K562 (cell line): ENCODE results near the gene CFAP157. TPM values are rescaled to one million over a fixed set of nuclear protein-coding genes. Genes with fewer than 3 reads are reported as not detected.

Source experiments
- MEIS2 ChIP-seq: fragments of 450-650 bp; IDR thresholded peaks from 2 replicates; pipeline ENCODE4 v1.6.1; 2014; ENCODE audit warnings: mild to moderate bottlenecking; ENCODE audit not compliant: partially characterized antibody
- MLLT1 ChIP-seq, 2 experiments: fragments of 450-650 bp; IDR thresholded peaks; 2 replicates each; pipeline ENCODE4 v1.6.1; 2016
- polyA plus RNA-seq, 8 experiments: library from polyadenylated mRNA; depleted of rRNA in 4 of 8; stranded (reverse) in 5 of 8; unstranded in 3 of 8; fragments of >200 nt; fragmentation: Nextera tagmentation in 2 of 8; fragmentation: Illumina TruSeq in 1 of 8; extraction: Ambion mirVana in 2 of 8; extraction: Trizol in 1 of 8; gene quantifications; 2 replicates each; pipeline versions ENCODE4 v1.2.1 to v1.2.3, GENCODE V29; 2011 to 2014; ENCODE audit warnings: inconsistent platforms in 1 of 8, missing spikeins in 1 of 8
- total RNA-seq, 7 experiments: library from RNA; depleted of rRNA in 6 of 7; stranded (reverse); fragments of >200 nt in 6 of 7; fragmentation: Illumina TruSeq in 2 of 7; extraction: Trizol in 2 of 7; gene quantifications; 2 replicates each; pipeline versions ENCODE4 v1.2.1 to v1.2.3, GENCODE V29; 2011 to 2021; ENCODE audit warnings: low replicate concordance in 1 of 7
- TF ChIP-seq, protein P1 (sequence below): fragments of 250-450 bp; sonication (Bioruptor Pico); IDR thresholded peaks from 2 replicates; pipeline ENCODE4 v1.5.0; 2021; ENCODE audit warnings: mild to moderate bottlenecking, borderline replicate concordance
- TF ChIP-seq, protein P2 (sequence below), 2 experiments: fragments of 450-650 bp; formaldehyde crosslinking in 1 of 2; IDR thresholded peaks; 2 replicates each; pipeline versions ENCODE4 v1.4.0 to v1.6.1; 2014 to 2020; ENCODE audit warnings: mild to moderate bottlenecking in 2 of 2, borderline replicate concordance in 1 of 2, low read depth in 1 of 2

Gene CFAP157
- total and polyA plus RNA-seq, 9 of the 15 experiments (the other 6 are each of a cell fraction or from before 2014, with no cell fraction given) = 0.03 TPM; not detected in 8

DNA sequence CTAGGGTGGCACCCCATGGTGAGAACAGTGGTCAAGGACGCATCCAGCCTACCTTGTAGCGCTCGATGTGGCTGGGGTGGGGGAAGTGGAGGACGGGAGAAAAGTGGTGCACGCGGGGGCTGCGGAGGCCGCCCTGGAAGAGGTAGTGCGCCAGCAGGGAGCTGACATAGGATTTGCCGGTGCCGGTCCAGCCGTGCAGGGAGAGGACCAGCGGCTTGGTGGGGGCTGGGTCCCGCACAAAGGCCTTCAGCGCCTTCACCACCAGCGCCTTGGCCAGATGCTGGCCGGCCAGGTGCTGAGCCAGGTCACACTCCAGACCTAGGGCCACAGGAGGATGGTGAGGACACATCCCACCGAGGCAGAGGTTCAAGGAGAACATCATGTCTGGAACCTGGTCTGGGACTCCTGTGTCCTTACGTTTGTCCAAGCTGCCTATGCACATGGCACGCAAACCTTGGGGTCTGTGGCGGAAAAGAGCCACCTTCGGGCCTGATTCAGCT, 27.5 kb downstream of the CFAP157 start (continued):
- TF ChIP-seq, protein P1, sequence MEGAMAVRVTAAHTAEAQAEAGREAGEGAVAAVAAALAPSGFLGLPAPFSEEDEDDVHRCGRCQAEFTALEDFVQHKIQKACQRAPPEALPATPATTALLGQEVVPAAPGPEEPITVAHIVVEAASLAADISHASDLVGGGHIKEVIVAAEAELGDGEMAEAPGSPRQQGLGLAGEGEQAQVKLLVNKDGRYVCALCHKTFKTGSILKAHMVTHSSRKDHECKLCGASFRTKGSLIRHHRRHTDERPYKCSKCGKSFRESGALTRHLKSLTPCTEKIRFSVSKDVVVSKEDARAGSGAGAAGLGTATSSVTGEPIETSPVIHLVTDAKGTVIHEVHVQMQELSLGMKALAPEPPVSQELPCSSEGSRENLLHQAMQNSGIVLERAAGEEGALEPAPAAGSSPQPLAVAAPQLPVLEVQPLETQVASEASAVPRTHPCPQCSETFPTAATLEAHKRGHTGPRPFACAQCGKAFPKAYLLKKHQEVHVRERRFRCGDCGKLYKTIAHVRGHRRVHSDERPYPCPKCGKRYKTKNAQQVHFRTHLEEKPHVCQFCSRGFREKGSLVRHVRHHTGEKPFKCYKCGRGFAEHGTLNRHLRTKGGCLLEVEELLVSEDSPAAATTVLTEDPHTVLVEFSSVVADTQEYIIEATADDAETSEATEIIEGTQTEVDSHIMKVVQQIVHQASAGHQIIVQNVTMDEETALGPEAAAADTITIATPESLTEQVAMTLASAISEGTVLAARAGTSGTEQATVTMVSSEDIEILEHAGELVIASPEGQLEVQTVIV (CRISPR knock-in tag) = no peak
- TF ChIP-seq, protein P2, sequence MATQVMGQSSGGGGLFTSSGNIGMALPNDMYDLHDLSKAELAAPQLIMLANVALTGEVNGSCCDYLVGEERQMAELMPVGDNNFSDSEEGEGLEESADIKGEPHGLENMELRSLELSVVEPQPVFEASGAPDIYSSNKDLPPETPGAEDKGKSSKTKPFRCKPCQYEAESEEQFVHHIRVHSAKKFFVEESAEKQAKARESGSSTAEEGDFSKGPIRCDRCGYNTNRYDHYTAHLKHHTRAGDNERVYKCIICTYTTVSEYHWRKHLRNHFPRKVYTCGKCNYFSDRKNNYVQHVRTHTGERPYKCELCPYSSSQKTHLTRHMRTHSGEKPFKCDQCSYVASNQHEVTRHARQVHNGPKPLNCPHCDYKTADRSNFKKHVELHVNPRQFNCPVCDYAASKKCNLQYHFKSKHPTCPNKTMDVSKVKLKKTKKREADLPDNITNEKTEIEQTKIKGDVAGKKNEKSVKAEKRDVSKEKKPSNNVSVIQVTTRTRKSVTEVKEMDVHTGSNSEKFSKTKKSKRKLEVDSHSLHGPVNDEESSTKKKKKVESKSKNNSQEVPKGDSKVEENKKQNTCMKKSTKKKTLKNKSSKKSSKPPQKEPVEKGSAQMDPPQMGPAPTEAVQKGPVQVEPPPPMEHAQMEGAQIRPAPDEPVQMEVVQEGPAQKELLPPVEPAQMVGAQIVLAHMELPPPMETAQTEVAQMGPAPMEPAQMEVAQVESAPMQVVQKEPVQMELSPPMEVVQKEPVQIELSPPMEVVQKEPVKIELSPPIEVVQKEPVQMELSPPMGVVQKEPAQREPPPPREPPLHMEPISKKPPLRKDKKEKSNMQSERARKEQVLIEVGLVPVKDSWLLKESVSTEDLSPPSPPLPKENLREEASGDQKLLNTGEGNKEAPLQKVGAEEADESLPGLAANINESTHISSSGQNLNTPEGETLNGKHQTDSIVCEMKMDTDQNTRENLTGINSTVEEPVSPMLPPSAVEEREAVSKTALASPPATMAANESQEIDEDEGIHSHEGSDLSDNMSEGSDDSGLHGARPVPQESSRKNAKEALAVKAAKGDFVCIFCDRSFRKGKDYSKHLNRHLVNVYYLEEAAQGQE (IDR thresholded peaks at IDR 0.05; ENCODE audit: borderline replicate concordance) = peak; percentile 92; the same call in 1 of the 2 replicates
- TF ChIP-seq, protein P2 (CRISPR knock-in tag; IDR thresholded peaks at IDR 0.05; ENCODE audit: low read depth) = no peak
- TF ChIP-seq MLLT1 (IDR thresholded peaks at IDR 0.05) (0 out of 4 replicates have a peak, but pooled peaks of 1 of the 2 experiments have one; percentile 11), MEIS2 (no peak)
